BE2C (cell line): Measurements from ENCODE around the gene ARL8A.
A peak's percentile ranks its signal among the peaks of the same experiment; 100 is the strongest.

Experiments
- DNase-seq: peaks from one replicate; pipeline ENCODE4 v3.0.0-alpha.2; 2020
- H3K27me3 ChIP-seq: fragments of 250-450 bp; sonication (Bioruptor Pico); 2 replicates; pipeline ENCODE4 v1.5.1; 2020; ENCODE audit warnings: mild to moderate bottlenecking
- H3K36me3 ChIP-seq: fragments of 250-450 bp; sonication (Bioruptor Pico); 2 replicates; pipeline ENCODE4 v1.5.1; 2020; ENCODE audit warnings: mild to moderate bottlenecking
- H3K4me1 ChIP-seq: fragments of 250-450 bp; sonication (Bioruptor Pico); 2 replicates; pipeline ENCODE4 v1.5.1; 2020
- H3K4me3 ChIP-seq: 2 replicates; pipeline ENCODE4 v1.5.1; 2011; ENCODE audit warnings: low read depth, low read length
- H3K9me3 ChIP-seq: fragments of 250-450 bp; sonication (Bioruptor Pico); 2 replicates; pipeline ENCODE4 v1.5.1; 2020
- CTCF ChIP-seq: IDR thresholded peaks from 2 replicates; pipeline ENCODE4 v1.5.1; 2012; ENCODE audit warnings: mild to moderate bottlenecking, low read depth, low read length

ARL8A gene

GRCh38 chr1:202159534-202160371, 15.2 kb upstream of the ARL8A start:
- DNase-seq = no peak
- H3K36me3 ChIP-seq = no peaks in the 10 kb centered on the region
- peaks cover 9% of the 10 kb centered on the region for H3K4me1 ChIP-seq
- TF ChIP-seq CTCF = no peak
- no peaks in the 10 kb centered on the region for H3K9me3 ChIP-seq
- H3K4me3 ChIP-seq = no peak overlapping the region
- no peaks in the 10 kb centered on the region for H3K27me3 ChIP-seq

GRCh38 chr1:202158810-202159533, 14.4 kb upstream of the ARL8A start:
- Histone ChIP-seq H3K4me3 (no peak overlapping the region), H3K4me1 (peaks cover 9% of the 10 kb centered on the region), H3K27me3 (no peaks in the 10 kb centered on the region), H3K9me3 (no peaks in the 10 kb centered on the region), H3K36me3 (no peaks in the 10 kb centered on the region)
- no peak for DNase-seq
- no peak for TF ChIP-seq CTCF

GRCh38 chr1:202157945-202158344, 13.4 kb upstream of the ARL8A start:
- no peak for DNase-seq
- peaks cover 9% of the 10 kb centered on the region for H3K4me1 ChIP-seq
- no peaks in the 10 kb centered on the region for H3K27me3 ChIP-seq
- H3K4me3 ChIP-seq = no peak overlapping the region
- no peak for TF ChIP-seq CTCF
- H3K9me3 ChIP-seq = no peaks in the 10 kb centered on the region
- no peaks in the 10 kb centered on the region for H3K36me3 ChIP-seq

- DNase-seq = no peak
- no peaks in the 10 kb centered on the region for H3K9me3 ChIP-seq
- H3K36me3 ChIP-seq = no peaks in the 10 kb centered on the region
- H3K4me3 ChIP-seq = no peak overlapping the region
- peaks cover 9% of the 10 kb centered on the region for H3K4me1 ChIP-seq
- no peak for TF ChIP-seq CTCF
- H3K27me3 ChIP-seq = no peaks in the 10 kb centered on the region
Measured at GRCh38 chr1:202156590-202156989, 12.1 kb upstream of the ARL8A start.

- H3K4me3 ChIP-seq = no peak overlapping the region
- peaks cover 9% of the 10 kb centered on the region for H3K4me1 ChIP-seq
- H3K27me3 ChIP-seq = no peaks in the 10 kb centered on the region
- no peaks in the 10 kb centered on the region for H3K9me3 ChIP-seq
- peak; percentile 85 for DNase-seq
- no peak for TF ChIP-seq CTCF
- no peaks in the 10 kb centered on the region for H3K36me3 ChIP-seq
Measured at GRCh38 chr1:202155478-202156021, 11.0 kb upstream of the ARL8A start.
